Nucleus accumbens (tissue), 56 donors: Measurements from ENCODE around the gene PNMT.
A peak's percentile ranks its signal among the peaks of the same experiment; 100 is the strongest.

Experiments used
- DNase-seq, 56 donors: peaks; one replicate each; lab custom pipeline; 2025; lab: John Stamatoyannopoulos, UW

The PNMT gene, protein sequence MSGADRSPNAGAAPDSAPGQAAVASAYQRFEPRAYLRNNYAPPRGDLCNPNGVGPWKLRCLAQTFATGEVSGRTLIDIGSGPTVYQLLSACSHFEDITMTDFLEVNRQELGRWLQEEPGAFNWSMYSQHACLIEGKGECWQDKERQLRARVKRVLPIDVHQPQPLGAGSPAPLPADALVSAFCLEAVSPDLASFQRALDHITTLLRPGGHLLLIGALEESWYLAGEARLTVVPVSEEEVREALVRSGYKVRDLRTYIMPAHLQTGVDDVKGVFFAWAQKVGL

DNA sequence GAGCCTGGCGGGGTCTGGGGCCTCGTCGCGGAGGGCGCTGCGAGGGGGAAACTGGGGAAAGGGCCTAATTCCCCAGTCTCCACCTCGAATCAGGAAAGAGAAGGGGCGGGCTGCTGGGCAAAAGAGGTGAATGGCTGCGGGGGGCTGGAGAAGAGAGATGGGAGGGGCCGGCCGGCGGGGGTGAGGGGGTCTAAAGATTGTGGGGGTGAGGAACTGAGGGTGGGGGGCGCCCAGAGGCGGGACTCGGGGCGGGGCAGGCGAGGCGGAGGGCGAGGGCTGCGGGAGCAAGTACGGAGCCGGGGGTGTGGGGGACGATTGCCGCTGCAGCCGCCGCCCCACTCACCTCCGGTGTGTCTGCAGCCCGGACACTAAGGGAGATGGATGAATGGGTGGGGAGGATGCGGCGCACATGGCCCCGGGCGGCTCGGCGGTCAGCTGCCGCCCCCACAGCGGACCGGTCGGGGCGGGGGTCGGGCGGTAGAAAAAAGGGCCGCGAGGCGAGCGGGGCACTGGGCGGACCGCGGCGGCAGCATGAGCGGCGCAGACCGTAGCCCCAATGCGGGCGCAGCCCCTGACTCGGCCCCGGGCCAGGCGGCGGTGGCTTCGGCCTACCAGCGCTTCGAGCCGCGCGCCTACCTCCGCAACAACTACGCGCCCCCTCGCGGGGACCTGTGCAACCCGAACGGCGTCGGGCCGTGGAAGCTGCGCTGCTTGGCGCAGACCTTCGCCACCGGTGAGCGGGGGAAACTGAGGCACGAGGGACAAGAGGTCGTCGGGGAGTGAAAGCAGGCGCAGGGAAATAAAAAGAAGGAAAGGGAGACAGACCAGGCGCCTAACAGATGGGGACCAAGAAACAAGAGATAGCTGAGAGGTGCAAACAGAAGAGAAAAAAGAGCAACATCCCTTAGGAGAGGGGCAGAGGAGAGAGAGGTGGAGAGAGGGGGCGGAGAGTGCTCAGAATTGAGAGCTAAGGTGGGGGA is at the start of gene PNMT:
Gene PNMT, plus strand, starts transcription at position 509 of the 980 bp plus-strand sequence. Its CDS starts 23 bp downstream, at position 532.
- peak in 27 of 56 donors; percentile 23 to 75 (median 39) for DNase-seq

DNA sequence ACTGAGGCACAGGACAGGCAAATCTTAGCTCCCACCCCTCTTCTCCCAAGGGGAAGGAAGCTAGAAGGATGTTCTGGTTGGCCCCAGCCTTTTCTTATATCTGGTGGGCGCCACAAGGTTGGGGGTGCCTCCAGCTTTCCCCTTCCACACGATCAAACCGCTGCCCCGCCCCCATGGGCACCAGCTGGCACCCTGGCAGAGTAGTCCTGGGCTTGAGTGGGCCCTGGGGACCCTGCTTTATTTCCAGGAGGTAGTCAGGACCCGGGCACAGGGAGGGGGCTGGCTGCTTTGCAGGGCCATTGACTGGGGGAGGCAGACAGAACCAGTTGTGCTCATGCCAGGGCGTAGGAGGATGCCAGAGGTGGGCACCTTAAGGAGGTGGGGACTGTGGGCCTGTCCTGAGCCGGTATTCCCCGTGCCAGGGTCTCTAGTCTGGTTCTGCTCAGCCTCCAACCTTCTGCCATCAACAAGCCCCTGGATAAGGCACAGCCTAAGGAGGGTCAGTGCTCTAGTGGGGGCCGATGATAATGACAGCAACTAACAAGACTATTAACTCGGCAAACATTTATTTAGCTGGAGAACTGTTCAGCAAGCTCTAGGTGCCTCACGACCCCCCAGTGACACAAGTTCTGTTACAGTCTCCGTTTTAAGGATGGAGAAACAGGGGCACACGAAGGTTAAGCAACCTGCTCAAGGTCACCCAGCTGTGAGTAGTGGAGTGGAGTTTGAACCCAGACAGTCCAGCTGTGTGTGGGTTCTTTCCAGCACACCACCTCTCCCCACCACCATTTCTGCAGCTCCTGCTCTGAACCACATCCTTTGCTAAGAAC is 49.1 kb upstream of the PNMT start:
- no peak for DNase-seq

DNA sequence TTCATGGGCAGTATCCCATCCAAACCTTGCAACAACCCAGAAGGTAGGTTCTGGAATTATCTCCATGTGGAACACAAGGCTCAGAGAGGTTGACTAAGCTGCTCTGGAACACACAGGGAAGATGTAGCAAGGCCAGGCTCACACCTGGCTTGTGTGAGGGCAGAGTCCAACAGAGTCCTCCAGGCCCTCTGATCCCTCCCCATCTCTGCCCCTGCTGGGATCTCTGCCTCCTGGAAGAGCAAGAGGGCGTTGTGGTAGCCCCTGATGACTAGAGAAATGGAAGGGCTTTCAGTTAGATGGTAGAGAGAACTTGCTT is 48.5 kb upstream of the PNMT start:
- no peak for DNase-seq

DNA sequence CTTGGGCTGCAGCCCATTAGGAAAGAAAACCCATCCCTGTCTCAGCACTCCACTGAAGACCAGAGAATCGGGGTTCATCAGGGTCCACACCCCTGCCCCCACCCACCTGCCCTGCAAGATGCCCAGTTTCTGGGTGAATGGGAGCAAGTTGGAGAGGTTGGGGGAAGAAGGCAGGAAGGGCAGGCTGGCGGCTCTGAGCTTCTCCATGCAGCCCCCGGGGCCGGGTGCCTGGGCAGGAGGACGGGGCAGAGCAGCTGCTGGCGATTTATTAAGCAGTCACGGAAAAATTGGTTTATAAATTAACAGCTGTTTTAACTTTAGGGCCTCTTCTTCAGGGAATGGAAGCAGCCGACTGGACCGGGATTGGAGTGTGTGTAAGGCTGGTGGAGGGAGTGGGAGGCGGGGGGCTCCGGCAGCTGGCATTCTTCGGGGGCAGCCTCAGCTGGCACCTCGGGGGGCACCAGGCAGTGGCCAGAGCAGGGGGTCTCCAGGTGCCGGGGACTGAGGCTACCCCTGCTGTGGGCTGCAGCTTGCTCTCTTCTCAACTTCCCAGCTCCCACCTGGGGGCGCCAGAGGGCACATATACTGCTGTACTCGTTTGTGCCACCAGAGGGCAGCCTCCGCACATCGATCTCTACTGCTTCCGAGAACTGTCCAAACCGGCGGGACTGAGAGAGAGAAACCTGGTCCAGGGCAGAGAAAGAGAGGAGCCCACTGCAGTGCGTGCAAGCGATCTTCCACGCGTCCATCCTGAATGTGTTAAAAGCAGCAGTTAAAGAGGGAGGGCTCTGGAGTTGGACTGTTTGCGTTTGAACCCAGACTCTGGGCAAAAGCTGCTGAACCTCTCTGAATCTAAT is 46.5 kb upstream of the PNMT start:
- DNase-seq = peak; percentile 32 to 96 (median 80)

DNA sequence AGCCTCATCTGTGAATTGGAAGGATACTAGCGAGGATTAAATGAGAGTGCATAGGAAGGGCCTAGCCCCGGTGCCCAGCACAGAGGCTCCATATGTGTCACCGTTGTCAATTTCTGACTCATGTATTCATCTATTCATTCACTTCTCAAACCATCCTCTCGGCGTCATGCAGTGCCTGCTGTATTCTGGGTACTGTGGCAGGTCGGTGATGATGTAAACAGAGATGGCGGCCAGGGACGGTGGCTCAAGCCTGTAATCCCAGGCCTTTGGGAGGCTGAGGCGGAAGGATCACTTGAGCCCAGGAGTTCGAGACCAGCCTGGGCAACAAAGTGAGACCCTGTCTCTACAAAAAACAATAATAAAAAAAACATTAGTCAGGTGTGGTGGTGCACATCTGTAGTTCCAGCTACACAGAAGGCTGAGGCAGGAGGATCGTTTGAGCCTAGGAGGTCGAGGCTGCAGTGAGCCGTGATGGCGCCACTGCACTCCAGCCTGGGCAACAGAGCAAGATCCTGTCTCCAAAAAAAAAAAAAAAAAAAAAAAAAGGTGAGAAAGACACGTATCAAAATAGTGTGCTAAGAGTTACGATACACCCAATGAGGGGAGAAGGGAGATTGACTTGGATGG is 45.8 kb upstream of the PNMT start:
- peak in 1 of 56 donors; percentile 33 for DNase-seq

DNA sequence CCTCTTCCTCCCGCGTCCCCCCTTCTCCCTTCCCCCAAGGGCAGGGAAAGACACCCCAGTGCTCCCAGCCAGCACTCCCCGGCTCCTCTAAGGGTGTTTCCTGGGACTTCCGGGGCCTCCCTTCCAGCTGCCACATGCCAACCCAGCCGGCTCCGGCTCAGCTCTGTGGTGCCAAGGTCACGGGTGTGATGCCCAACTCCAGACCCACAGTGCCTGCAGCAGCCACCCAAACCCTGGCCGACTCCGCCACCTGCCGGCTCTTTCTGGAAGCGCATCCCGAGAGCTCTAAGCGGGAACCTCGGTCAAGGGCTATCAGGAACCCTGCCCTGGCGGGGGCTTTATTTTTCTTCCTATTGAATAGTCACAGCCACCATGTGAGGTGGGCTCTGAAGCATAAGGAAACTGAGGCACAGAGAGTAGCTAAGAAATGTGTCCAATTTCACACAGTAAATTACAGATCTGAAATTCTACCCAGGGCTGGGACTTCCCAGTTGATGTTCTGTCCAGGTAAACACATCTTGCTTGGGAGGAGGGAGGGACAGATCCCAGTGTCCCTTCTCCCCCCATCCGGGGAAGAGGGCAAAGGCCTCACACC is 44.8 kb upstream of the PNMT start:
- peak in 54 of 56 donors; percentile 17 to 93 (median 76) for DNase-seq

DNA sequence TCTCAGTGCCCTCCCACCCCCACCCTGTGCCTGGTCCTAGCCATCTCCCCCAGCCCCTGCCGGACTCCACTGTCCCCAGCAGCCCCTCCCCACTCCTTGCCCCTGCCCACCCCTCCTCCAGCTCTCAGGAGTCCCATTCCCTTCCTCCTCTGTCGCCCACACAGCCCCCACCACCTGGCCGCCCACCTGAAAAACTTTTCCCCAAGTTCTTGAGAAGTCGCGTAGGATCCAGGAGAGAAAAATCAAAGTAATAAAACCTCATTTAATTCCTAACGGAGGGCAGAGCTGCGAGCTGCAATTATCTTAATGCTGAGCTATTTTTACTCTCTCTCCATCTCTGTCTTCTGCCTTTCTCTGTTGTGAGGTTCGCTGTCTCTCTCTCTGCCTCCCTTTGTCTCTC is 43.9 kb upstream of the PNMT start:
- peak in 20 of 56 donors; percentile 11 to 67 (median 29) for DNase-seq

DNA sequence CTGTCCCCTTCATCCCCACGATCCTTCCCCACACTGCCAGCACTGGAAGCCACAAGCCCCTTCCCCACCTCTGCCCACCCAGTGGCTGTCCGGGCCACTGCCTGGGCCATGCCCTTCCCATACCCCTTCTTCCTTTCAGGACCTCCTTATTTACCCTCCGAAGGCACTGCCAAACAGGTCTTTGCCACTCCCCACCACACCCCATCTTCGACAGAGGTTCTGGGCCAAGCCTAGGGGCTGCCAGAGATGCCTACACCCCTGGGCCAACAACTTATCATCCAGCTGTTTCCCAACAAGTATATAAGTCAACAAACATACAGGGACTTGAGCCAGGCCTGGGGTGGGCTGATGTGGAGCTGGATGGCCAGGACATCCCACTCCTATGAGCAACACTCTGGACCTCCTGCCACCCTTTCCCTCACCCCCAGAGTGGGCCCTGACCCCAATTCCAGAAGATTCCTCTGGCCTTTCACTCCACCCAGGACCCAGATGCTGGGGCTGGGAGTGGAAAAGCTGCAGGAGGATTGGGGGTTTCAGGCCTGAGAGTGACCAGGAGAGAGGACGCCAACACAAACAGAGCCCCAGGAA is 43.0 kb upstream of the PNMT start:
- DNase-seq = no peak

DNA sequence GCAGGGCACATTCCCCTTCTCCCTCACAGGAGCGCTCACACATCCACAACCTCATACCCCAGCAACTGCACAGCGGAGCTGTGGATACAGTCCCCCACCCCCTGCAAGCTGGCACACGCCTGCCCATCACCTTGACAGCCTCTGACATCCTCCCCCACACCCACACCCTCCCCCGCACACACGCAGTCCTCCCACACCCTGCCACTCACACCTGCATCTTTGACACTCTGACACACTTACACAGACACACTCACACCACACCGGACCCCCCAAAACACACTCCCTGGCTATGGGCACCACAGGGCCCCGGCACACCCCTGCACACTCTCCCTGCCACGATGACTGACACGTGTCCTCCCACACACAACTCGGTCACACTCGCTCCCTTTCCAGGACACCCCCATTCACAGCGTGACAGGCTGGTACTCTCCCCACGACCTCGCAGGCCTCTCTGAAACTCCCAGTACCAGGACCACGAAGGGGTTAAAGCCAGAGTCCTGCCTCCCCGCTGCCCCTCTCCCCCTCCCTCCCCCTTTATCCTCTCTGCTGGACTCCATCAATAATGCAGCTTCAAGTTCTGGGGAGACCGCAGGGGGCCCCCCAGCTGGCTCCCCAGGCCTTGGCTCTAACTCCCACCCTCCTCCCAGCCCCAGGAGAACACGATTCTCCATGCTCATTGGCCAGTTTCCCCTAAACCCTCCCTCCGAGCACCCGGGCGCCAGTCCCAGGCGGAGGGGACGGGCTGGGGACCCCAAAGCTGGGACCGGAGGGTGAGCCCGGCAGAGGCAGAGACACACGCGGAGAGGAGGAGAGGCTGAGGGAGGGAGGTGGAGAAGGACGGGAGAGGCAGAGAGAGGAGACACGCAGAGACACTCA is 41.8 kb upstream of the PNMT start, which contains the start of gene PPP1R1B:
Gene PPP1R1B, plus strand, starts transcription at position 782 of the 876 bp plus-strand sequence. CDS start 441 bp downstream, outside the sequence.
- peak in 42 of 56 donors; percentile 19 to 88 (median 69) for DNase-seq

DNA sequence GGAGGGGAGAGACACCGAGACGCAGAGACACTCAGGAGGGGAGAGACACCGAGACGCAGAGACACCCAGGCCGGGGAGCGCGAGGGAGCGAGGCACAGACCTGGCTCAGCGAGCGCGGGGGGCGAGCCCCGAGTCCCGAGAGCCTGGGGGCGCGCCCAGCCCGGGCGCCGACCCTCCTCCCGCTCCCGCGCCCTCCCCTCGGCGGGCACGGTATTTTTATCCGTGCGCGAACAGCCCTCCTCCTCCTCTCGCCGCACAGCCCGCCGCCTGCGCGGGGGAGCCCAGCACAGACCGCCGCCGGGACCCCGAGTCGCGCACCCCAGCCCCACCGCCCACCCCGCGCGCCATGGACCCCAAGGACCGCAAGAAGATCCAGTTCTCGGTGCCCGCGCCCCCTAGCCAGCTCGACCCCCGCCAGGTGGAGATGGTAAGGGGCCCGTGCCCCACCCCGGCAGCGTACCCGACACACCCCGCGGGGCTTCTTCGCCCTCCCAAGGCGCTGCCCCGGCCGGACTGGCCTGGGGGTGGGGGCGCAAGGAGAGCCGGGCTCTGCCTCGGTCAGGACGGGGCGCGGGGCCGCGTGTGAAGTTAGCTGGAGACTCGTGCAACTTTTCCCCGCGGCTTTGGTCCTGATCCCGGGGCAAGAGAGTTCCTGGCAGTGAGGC is 41.1 kb upstream of the PNMT start:
- DNase-seq = no peak

DNA sequence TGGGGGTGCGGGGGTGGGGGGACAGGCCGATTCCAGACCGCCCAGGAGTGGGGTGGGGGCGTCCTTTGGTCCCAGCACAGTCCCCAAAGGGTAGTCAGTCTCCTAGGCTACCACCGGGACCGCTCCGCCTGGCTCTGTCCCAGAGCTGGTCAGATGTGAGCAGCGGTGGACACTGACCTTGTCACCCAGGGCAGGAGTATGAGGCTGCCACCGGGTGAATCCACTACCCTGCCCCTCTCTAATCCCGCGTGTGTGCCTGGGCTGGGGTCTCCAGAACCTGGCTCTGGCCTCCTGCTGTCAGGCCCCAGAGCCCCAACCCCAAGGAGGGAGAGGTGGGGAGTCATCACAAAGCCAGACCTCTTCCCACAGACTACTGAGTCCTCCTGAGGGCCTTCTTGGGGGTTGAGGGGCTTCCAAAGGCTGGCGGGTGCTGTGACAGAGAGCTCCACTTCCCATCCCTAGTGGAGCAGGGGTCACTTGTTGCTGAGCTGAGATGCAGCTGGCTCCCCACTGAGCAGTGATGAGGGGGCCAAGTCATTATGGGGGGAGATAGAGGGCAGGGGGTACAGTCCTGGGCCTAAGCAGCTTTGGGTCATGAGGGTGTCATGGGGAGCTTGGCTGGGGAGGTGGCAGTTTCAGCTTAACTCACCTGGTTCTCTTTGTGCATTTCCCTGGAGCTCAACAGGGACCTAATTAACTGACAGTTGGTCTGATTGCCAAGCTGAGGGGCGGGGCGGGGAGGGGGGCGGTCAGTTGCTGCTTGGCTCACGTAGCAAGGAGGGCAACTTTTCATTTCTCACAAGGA is 40.3 kb upstream of the PNMT start:
- no peak for DNase-seq

DNA sequence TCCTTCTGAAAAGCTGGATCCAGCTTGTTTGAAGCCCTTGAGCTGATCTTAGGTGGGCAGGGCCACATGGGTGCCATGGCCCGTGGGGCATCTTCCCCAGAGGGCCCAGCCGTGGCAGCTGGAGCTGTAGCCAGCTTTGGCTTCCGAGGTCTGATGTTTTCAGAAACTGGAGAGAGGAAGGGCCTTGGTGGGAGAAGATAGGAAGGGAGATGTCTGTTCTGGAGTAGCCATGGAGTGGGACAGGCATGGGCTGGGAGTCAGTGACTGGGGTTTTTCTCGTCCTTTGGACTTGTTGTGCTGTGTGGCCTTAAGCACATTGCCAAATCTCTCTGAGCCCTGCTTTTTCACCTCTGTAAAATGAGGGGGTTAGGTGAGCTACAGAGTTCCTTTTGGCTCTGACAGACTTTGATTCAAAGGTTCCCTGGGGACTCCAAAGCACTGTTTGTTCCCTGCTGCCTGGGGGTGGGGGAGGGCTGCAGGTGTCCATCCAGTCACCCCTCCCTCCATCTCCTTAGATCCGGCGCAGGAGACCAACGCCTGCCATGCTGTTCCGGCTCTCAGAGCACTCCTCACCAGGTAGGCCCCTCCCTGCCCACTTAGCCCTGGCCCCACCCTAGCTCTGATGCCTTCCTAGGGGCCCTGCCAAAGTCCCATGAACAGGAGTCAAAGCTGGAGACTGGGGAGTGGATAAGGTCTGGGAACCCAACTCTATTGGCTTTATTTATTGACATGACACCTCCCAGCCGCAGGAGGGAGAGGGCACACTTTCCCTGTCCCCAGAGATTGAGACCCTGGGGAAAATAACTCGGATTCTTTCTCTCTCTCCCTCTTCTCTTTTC is 39.4 kb upstream of the PNMT start:
- no peak for DNase-seq

DNA sequence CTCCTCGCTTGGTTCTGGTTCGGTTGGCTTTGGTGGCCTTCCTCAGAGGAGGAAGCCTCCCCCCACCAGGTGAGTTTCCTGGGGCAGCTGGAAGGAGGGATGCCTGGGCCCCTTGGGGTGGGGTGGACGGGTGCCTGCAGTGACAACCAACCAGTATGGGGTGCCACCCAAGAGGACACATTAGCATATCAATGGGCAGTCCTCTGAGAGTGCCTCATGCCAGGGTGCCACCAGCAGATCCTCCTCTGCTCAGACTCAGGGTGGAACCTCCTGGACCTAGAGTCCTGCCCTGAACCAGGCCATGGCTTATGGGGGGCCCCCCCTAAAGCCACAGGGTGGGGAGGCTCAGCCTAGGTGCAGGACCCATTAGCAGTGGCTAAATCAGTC is 38.8 kb upstream of the PNMT start:
- DNase-seq = no peak

DNA sequence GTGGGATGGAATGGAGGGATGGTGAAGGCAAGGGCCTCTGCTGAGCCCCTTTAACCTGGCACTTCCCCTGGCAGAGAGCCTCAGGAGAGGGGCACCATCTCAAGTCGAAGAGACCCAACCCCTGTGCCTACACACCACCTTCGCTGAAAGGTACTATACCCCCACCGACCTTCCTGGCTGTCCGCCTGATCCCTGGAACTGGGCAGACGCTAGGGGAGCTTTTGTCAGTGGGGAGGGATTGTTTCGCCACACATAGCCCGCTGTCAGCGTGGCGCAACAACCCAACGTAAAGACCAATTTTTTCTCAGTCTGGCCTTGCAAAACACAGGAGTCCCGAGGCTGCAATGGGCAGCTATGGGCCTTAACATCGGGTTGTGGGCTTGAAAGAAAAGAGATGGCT is 38.4 kb upstream of the PNMT start:
- no peak for DNase-seq

DNA sequence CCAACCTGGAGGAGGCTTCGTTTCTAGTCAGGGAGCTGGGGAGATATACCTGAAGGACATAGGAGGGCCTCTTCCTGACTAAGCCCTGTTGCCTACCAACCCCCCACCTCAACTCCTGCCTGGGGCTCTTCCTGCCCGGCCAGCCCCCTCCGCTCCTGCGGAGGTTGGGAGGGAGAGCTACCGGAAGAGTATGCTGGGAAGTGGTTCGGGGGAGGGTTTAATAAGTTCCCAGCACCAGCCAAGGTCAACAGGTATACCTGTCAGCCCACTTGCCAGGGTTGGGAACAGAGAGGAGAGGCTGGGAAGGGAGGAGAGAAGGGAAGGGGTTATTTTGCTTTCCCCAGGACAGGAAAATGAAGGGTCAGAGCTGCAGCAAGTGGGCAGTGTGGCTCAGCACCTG is 36.9 kb upstream of the PNMT start:
- no peak for DNase-seq
